ENCODE data around the gene CGNL1.

DNA sequence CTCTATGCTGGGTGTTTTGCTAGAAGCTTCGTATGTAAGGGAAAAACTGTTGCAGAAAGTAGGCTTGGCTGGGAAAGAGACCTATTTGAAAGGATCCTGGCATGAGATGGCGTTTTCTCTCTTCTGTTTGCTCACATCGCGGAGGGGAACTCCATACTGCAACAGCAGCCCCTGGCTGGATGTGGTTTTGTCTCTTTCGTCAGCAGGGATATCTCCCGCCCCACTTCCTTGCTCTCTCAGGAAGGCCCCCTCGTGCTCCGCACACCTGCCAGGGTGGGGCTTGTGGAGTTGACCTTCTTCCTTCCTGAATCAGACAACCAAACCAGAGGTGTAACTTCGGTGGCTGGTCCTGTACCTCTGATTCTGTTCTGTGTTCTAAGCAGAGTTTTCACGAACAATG, 189.0 kb downstream of the CGNL1 start:
- TF ChIP-seq, protein P1, sequence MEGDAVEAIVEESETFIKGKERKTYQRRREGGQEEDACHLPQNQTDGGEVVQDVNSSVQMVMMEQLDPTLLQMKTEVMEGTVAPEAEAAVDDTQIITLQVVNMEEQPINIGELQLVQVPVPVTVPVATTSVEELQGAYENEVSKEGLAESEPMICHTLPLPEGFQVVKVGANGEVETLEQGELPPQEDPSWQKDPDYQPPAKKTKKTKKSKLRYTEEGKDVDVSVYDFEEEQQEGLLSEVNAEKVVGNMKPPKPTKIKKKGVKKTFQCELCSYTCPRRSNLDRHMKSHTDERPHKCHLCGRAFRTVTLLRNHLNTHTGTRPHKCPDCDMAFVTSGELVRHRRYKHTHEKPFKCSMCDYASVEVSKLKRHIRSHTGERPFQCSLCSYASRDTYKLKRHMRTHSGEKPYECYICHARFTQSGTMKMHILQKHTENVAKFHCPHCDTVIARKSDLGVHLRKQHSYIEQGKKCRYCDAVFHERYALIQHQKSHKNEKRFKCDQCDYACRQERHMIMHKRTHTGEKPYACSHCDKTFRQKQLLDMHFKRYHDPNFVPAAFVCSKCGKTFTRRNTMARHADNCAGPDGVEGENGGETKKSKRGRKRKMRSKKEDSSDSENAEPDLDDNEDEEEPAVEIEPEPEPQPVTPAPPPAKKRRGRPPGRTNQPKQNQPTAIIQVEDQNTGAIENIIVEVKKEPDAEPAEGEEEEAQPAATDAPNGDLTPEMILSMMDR (conservative IDR thresholded peaks at IDR 0.05), result no peak
- no peak for TF ChIP-seq EZH2 (IDR thresholded peaks at IDR 0.05; ENCODE audit: low read depth)
